HepG2 (cell line): ENCODE measurements around the gene NUAK2. TPM values are rescaled to one million over a fixed set of nuclear protein-coding genes. Genes with fewer than 3 reads are reported as not detected.
"Not testable (repeated sequence)": the region's sequence is repeated elsewhere in the genome, so short reads cannot be mapped to it uniquely, and the experiment has no call there.

Experiments used
- ATAC-seq: fragments of 200-7000 bp; cut with Tn5 transposase; 3 replicates; pipeline ENCODE4 v1.9.1; 2020; ENCODE audit warnings: mild to moderate bottlenecking, moderate library complexity
- BruUV-seq: library from RNA; stranded (reverse); fragments of 400-500 nt; replicated peaks from 2 replicates; lab custom pipeline; 2021; lab: Mats Ljungman, UMichigan
- CTCF ChIA-PET: fragments of 300-600 bp; formaldehyde crosslinking; extraction: SDS; loops from one replicate; lab custom pipeline; 2021; ENCODE audit warnings: low total read pairs, inconsistent platforms, low intra/inter-chr PET ratio; lab: Yijun Ruan, JAX
- POLR2A ChIA-PET: fragments of 350-600 bp; sonication (Branson Sonifier 250); formaldehyde crosslinking; loops from one replicate; lab custom pipeline; 2020; ENCODE audit warnings: antibody characterized with exemption, inconsistent platforms; lab: Yijun Ruan, JAX
- DNase-seq: peaks from one replicate; pipeline ENCODE4 v3.0.0-alpha.2; 2015; ENCODE audit warnings: low spot score
- FAIRE-seq: peaks from 3 replicates; lab custom pipeline; 2011; peaks lifted over from hg19 to GRCh38; lab: Jason Lieb, UNC
- H2AFZ ChIP-seq: one replicate; pipeline ENCODE4 v1.6.1; 2011; ENCODE audit warnings: low read length, inconsistent platforms
- H3K27ac ChIP-seq: fragments of 300-600 bp; 3 replicates; pipeline ENCODE4 v1.8.0; 2011; ENCODE audit warnings: mixed run types, mild to moderate bottlenecking, mixed read lengths, low read length, inconsistent platforms; ENCODE audit not compliant: insufficient read depth; ENCODE audit errors: extremely low read length
- H3K27me3 ChIP-seq, 2 experiments: fragments of 200-600 bp in 1 of 2; 2 replicates in 1 of 2; 3 replicates in 1 of 2; pipeline versions ENCODE4 v1.6.0 to v1.8.0; 2011; ENCODE audit warnings: low read length in 2 of 2, mild to moderate bottlenecking in 2 of 2, moderate library complexity in 2 of 2, inconsistent platforms in 1 of 2; ENCODE audit not compliant: insufficient read depth in 2 of 2, control insufficient read depth in 1 of 2
- H3K36me3 ChIP-seq, 2 experiments: fragments of 200-600 bp in 1 of 2; replicated peaks in 1 of 2; 2 replicates in 1 of 2; 3 replicates in 1 of 2; pipeline versions ENCODE4 v1.5.1 to v1.8.0; 2011; ENCODE audit warnings: low read length in 2 of 2, inconsistent platforms in 1 of 2; ENCODE audit not compliant: insufficient read depth in 2 of 2, control insufficient read depth in 1 of 2
- H3K4me1 ChIP-seq: 2 replicates; pipeline ENCODE4 v1.5.1; 2012; ENCODE audit warnings: low read length, inconsistent platforms; ENCODE audit not compliant: insufficient read depth
- H3K4me2 ChIP-seq: 2 replicates; pipeline ENCODE4 v1.6.0; 2011; ENCODE audit warnings: low read depth, low read length, inconsistent platforms
- H3K4me3 ChIP-seq, 3 experiments: fragments of 200-600 bp in 1 of 3; sonication (generic), shearing (Covaris generic) in 1 of 3; replicated peaks in 1 of 3; 2 replicates each; pipeline ENCODE4 v1.5.1; 2011 to 2016; ENCODE audit warnings: low read length in 3 of 3, inconsistent platforms in 2 of 3, low read depth in 2 of 3, mild to moderate bottlenecking in 2 of 3, control low read depth in 1 of 3, mixed read lengths in 1 of 3; ENCODE audit not compliant: insufficient read depth in 1 of 3
- H3K79me2 ChIP-seq: one replicate; pipeline ENCODE4 v1.6.1; 2011; ENCODE audit warnings: low read length, inconsistent platforms; ENCODE audit not compliant: insufficient read depth
- H3K9ac ChIP-seq: 2 replicates; pipeline ENCODE4 v1.6.0; 2011; ENCODE audit warnings: mild to moderate bottlenecking, low read depth, low read length, inconsistent platforms; ENCODE audit not compliant: insufficient read depth
- H3K9me3 ChIP-seq: 2 replicates; pipeline ENCODE4 v1.5.1; 2012; ENCODE audit warnings: mild to moderate bottlenecking, low read length
- H4K20me1 ChIP-seq: 2 replicates; pipeline ENCODE4 v1.6.0; 2011; ENCODE audit warnings: inconsistent platforms, mild to moderate bottlenecking, low read length, moderate library complexity; ENCODE audit not compliant: insufficient read depth
- MAFF ChIP-seq: IDR thresholded peaks from 2 replicates; pipeline ENCODE4 v1.6.1; 2011; ENCODE audit warnings: low read depth, low read length, improper control_type of control experiment
- MAFK ChIP-seq, 2 experiments: IDR thresholded peaks in 1 of 2; conservative IDR thresholded peaks in 1 of 2; 2 replicates each; pipeline ENCODE4 v1.6.1; 2011; ENCODE audit warnings: improper control_type of control experiment in 2 of 2, low read length in 2 of 2
- MXD4 ChIP-seq: IDR thresholded peaks from 2 replicates; pipeline ENCODE4 v1.6.1; 2016; ENCODE audit warnings: mild to moderate bottlenecking, missing biosample characterization, missing genetic modification reagents
- NFRKB ChIP-seq: fragments of 450-650 bp; IDR thresholded peaks from 2 replicates; pipeline ENCODE4 v1.6.1; 2017
- NR2F6 ChIP-seq, 2 experiments: IDR thresholded peaks; 2 replicates each; pipeline ENCODE4 v1.6.1; 2016; ENCODE audit warnings: antibody characterized with exemption in 1 of 2, mild to moderate bottlenecking in 1 of 2
- RARA ChIP-seq: IDR thresholded peaks from 2 replicates; pipeline ENCODE4 v1.6.1; 2016; ENCODE audit warnings: missing genetic modification reagents, missing compliant biosample characterization
- SIX1 ChIP-seq: sonication (generic); formaldehyde crosslinking; IDR thresholded peaks from 2 replicates; pipeline ENCODE4 v1.4.0; 2020; ENCODE audit warnings: missing genetic modification reagents, borderline replicate concordance
- SOX13 ChIP-seq, 3 experiments: fragments of 450-650 bp in 1 of 3; sonication (generic) in 1 of 3; formaldehyde crosslinking in 1 of 3; IDR thresholded peaks in 2 of 3; conservative IDR thresholded peaks in 1 of 3; 2 replicates each; pipeline versions ENCODE4 v1.5.0 to v1.6.1; 2016 to 2020; ENCODE audit warnings: antibody characterized with exemption in 1 of 3, mild to moderate bottlenecking in 1 of 3, missing compliant biosample characterization in 1 of 3, missing genetic modification reagents in 1 of 3, moderate library complexity in 1 of 3
- ZNF781 ChIP-seq: sonication (generic); formaldehyde crosslinking; IDR thresholded peaks from 2 replicates; pipeline ENCODE4 v1.5.1; 2020; ENCODE audit warnings: borderline replicate concordance, mild to moderate bottlenecking, missing genetic modification reagents; ENCODE audit errors: not compliant biosample characterization
- WGBS: methylation state at CpG from one replicate; pipeline ENCODE4 v1.1.6; 2017; ENCODE audit warnings: low lambda C conversion rate; 5-methylcytosine and 5-hydroxymethylcytosine counted together
- in situ Hi-C: cut with HindIII; loops from 2 replicates; pipeline ENCODE4 v1.10.0; 2017; ENCODE audit warnings: low pct_unique_long_range_greater_than_20kb; ENCODE audit not compliant: extremely low pct_ligation_motif_present
- intact Hi-C: fragments of 100-400 bp; cut with micrococcal nuclease; formaldehyde crosslinking; loops from one replicate; pipeline ENCODE4 v1.10.0; 2022; ENCODE audit not compliant: unreplicated experiment
- polyA plus RNA-seq, 8 experiments: library from polyadenylated mRNA; depleted of rRNA in 3 of 8; stranded (reverse) in 7 of 8; unstranded in 1 of 8; fragments of >200 nt; fragmentation: Illumina TruSeq in 4 of 8; extraction: Trizol in 4 of 8; gene quantifications; 2 replicates each; pipeline versions ENCODE4 v1.2.1 to v1.2.3, GENCODE V29; 2011 to 2016; ENCODE audit warnings: low read depth in 4 of 8, missing spikeins in 1 of 8, mixed read lengths in 1 of 8; ENCODE audit not compliant: insufficient read depth in 1 of 8
- total RNA-seq, 5 experiments: library from RNA; depleted of rRNA; stranded (reverse); fragments of >200 nt; fragmentation: Illumina TruSeq; extraction: Trizol; gene quantifications; 2 replicates each; pipeline ENCODE4 v1.2.3, GENCODE V29; 2016; ENCODE audit warnings: low read depth in 1 of 5
- TF ChIP-seq, protein P1 (sequence below): sonication (generic); formaldehyde crosslinking; IDR thresholded peaks from 2 replicates; pipeline ENCODE4 v1.4.0; 2020; ENCODE audit warnings: missing genetic modification reagents, borderline replicate concordance

The NUAK2 gene
- total and polyA plus RNA-seq, 2 of the 13 experiments (the other 11 are each of a cell fraction or from before 2014, with no cell fraction given) = 0.75 to 1.1 TPM

DNA sequence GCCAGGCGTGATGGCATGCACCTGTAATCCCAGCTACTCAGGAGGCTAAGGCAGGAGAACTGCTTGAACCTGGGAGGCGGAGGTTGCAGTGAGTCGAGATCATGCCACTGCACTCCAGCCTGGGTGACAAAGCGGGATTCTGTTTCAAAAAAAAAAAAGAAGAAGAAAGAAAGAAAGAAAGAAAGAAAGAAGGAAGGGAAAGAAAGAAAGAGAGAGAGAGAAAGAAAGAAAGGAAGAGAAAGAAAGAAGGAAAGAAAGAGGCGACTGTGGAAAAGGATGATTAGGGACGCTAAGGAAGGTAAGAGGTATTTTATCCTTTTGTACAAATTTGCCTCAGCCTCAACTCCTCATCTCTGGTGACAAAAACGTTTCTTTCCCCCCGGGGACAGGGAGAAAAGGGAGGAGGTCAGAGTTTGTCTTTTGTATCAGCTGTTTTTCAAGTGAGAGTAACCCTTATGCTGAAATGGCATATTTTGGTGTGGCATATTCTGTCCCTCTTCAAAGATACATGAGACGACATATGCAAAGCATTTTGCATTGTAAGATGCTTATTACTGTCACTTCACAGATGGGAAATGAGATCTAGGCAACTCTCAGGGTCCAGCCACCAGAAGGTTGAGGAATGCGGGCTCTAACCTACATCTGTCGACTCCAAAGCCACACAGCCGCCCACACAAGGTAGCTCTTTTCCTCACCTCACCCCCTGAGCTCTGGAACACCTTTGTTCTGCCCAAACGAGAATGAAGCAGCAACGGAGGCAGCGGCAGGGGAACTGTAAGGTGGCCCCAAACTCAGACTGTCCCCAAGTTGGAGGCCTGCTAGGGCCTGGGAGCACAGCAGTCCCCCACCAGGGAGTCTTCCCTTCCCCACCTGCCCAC lies 38.0 kb downstream of the NUAK2 start:
- Histone ChIP-seq H3K9me3 (no peaks in the 10 kb centered on the region), H3K27me3 (0 out of 5 replicates have a peak, but pooled peaks cover 0 to 2% of the 10 kb centered on the region in 2 experiments), H2AFZ (no peak overlapping the region), H3K27ac (no peak overlapping the region), H3K36me3 (no peaks in the 10 kb centered on the region), H3K4me2 (peak overlapping the region; percentile 51), H4K20me1 (no peaks in the 10 kb centered on the region), H3K9ac (0 out of 2 replicates have a peak overlapping the region, but pooled peaks have one; percentile 11), H3K4me3 (no peak overlapping the region), H3K4me1 (peaks cover 51% of the 10 kb centered on the region), H3K79me2 (no peaks in the 10 kb centered on the region)
- in situ Hi-C loops = no loop called here
- intact Hi-C loops = loop anchor here (1.0 kb wide), 1 partner anchor 38 kb away; the partner anchor contains the start of gene NUAK2
- BruUV-seq = no TSS peak
- WGBS = 50% methylated on average over 14 of the region's 15 CpGs
- ATAC-seq (no peak), FAIRE-seq (no peak), DNase-seq (no peak)
- ChIA-PET POLR2A (interaction anchor here (1.1 to 4.2 kb wide), 6 partner anchors 10 to 166 kb away, joined by 3 to 38 read pairs (median 8); partner anchors contain the start of gene NUAK2), CTCF (interaction anchor here (1.7 kb wide), 1 partner anchor 10 kb away, joined by 4 read pairs; no protein-coding TSS in a partner anchor)
- TF ChIP-seq RARA (no peak), MAFK (conservative IDR thresholded peaks at IDR 0.05 in 1 of 2, IDR thresholded peaks at IDR 0.05 in 1 of 2; ENCODE audit: low read length in 2 of 2) (peak; percentile 53 to 79; a peak in 3 of 4 replicates), NFRKB (no peak), MAFF (peak; percentile 61), ZNF781 (CRISPR knock-in tag) (no peak), MXD4 (CRISPR knock-in tag) (no peak), SOX13 (IDR thresholded peaks at IDR 0.05) (no peak), SOX13 (CRISPR knock-in tag; conservative IDR thresholded peaks at IDR 0.05 in 1 of 2, IDR thresholded peaks at IDR 0.05 in 1 of 2) (no peak), NR2F6 (IDR thresholded peaks at IDR 0.05) (no peak), NR2F6 (CRISPR knock-in tag; IDR thresholded peaks at IDR 0.05) (no peak), SIX1 (CRISPR knock-in tag) (no peak)
- TF ChIP-seq, protein P1, sequence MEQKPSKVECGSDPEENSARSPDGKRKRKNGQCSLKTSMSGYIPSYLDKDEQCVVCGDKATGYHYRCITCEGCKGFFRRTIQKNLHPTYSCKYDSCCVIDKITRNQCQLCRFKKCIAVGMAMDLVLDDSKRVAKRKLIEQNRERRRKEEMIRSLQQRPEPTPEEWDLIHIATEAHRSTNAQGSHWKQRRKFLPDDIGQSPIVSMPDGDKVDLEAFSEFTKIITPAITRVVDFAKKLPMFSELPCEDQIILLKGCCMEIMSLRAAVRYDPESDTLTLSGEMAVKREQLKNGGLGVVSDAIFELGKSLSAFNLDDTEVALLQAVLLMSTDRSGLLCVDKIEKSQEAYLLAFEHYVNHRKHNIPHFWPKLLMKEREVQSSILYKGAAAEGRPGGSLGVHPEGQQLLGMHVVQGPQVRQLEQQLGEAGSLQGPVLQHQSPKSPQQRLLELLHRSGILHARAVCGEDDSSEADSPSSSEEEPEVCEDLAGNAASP (CRISPR knock-in tag) = no peak

DNA sequence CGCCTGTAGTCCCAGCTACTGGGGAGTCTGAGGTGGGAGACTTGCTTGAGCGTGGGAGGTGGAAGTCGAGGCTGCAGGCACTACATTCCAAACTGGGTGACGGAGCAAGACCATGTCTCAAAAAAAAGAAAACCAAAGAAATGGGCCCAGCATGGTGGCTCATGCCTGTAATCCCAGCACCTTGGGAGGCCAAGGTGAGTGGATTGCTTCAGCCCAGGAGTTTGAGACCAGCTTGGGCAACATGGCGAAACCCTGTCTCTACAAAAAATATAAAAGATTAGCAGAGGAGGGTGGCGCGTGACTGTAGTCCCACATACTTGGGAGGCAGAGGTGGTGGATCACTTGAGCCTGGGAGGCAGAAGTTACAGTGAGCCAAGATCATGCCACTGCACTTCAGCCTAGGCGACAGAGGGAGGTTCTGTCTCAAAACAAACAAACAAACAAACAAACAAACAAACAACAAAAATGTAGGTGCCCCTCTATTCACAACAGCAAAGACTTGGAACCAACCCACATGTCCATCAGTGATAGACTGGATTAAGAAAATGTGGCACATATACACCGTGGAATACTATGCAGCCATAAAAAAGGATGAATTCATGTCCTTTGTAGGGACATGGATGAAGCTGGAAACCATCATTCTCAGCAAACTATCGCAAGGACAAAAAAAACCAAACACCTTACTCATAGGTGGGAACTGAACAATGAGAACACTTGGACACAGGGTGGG lies 40.7 kb downstream of the NUAK2 start:
- FAIRE-seq, CTCF ChIA-PET, H2AFZ ChIP-seq, H3K9me3 ChIP-seq, intact Hi-C loops, H3K4me3 ChIP-seq, H3K9ac ChIP-seq, H3K36me3 ChIP-seq, ATAC-seq, H3K4me2 ChIP-seq, BruUV-seq, in situ Hi-C loops, POLR2A ChIA-PET, H4K20me1 ChIP-seq, H3K27ac ChIP-seq, DNase-seq, H3K79me2 ChIP-seq: not testable (repeated sequence)
- 87% methylated on average over 10 of the region's 10 CpGs for WGBS
- Histone ChIP-seq H3K27me3 (peaks cover 0 to 14% of the 10 kb centered on the region in 2 experiments; a peak in 2 of 5 replicates), H3K4me1 (peaks cover 24% of the 10 kb centered on the region)
